Stomach (tissue), 9 donors: ENCODE data around the gene NPHP1. TPM values are rescaled to one million over a fixed set of nuclear protein-coding genes. Genes with fewer than 3 reads are reported as not detected.
A peak's percentile ranks its signal among the peaks of the same experiment; 100 is the strongest.
"Not testable (repeated sequence)": the region's sequence is repeated elsewhere in the genome, so short reads cannot be mapped to it uniquely, and the experiment has no call there.

ENCODE experiments used
- DNase-seq, 2 donors: peaks; one replicate each; pipeline versions ENCODE4 v3.0.0 to v3.0.0-alpha.2; 2013 to 2019
- H3K27ac ChIP-seq, 5 donors: fragments of 200-600 bp in 4 of 5; sonication (generic) in 4 of 5; one replicate each; pipeline ENCODE4 v1.5.1; 2013 to 2019; ENCODE audit warnings: mild to moderate bottlenecking in 1 of 5, moderate library complexity in 1 of 5
- H3K27me3 ChIP-seq, 3 donors: fragments of 200-600 bp; sonication (generic); one replicate each; pipeline ENCODE4 v1.5.1; 2017 to 2019; ENCODE audit warnings: mixed run types in 1 of 3
- H3K36me3 ChIP-seq, 4 donors: fragments of 200-600 bp; sonication (generic); 1 replicate in 3 of 4; 2 replicates in 1 of 4; pipeline ENCODE4 v1.5.1; 2016 to 2019
- H3K4me1 ChIP-seq, 4 donors: fragments of 200-600 bp; sonication (generic); one replicate each; pipeline ENCODE4 v1.5.1; 2016 to 2019
- H3K4me3 ChIP-seq, 4 donors: fragments of 200-600 bp; sonication (generic) in 3 of 4; one replicate each; pipeline ENCODE4 v1.5.1; 2016 to 2019; ENCODE audit warnings: mild to moderate bottlenecking in 1 of 4
- H3K9me3 ChIP-seq, 4 donors: fragments of 200-600 bp; sonication (generic); one replicate each; pipeline ENCODE4 v1.5.1; 2016 to 2019
- CTCF ChIP-seq, 7 experiments: fragments of 450-650 bp in 4 of 7; fragments of 200-600 bp in 3 of 7; sonication (generic) in 3 of 7; IDR thresholded peaks; one replicate each; pipeline ENCODE4 v1.5.1; 2016 to 2019; ENCODE audit warnings: antibody characterized with exemption in 7 of 7, control low read depth in 2 of 7, mild to moderate bottlenecking in 1 of 7
- EP300 ChIP-seq: sonication (generic); formaldehyde crosslinking; IDR thresholded peaks from one replicate; pipeline ENCODE4 v1.6.1; 2017; ENCODE audit warnings: antibody characterized with exemption
- POLR2A ChIP-seq, 4 donors: fragments of 450-650 bp; IDR thresholded peaks; one replicate each; pipeline ENCODE4 v1.6.1; 2016; ENCODE audit warnings: antibody characterized with exemption in 4 of 4, control low read depth in 2 of 4, mild to moderate bottlenecking in 1 of 4, moderate library complexity in 1 of 4
- POLR2AphosphoS5 ChIP-seq, 3 donors: sonication (generic); formaldehyde crosslinking; IDR thresholded peaks; one replicate each; pipeline ENCODE4 v1.6.1; 2016; ENCODE audit warnings: antibody characterized with exemption in 3 of 3
- WGBS, 5 donors: extraction: QIAGEN DNeasy Blood & Tissue Kit in 3 of 5; methylation state at CpG; one replicate each; pipeline versions ENCODE4 v1.1.5 to v1.1.7; 2013 to 2018; 5-methylcytosine and 5-hydroxymethylcytosine counted together
- intact Hi-C: fragments of 100-400 bp; cut with DNase I; formaldehyde crosslinking; loops from one replicate; pipeline ENCODE4 v1.15.1; 2023; ENCODE audit warnings: low total_unique reads
- polyA plus RNA-seq, 3 donors: library from polyadenylated mRNA; stranded (reverse); fragments of 200-250 nt; gene quantifications; one replicate each; pipeline ENCODE4 v1.2.3, GENCODE V29; 2013
- total RNA-seq, 5 donors: library from RNA; depleted of rRNA; stranded (reverse); fragments of >200 nt; gene quantifications; one replicate each; pipeline versions ENCODE4 v1.1.0 to v1.2.3, GENCODE V29; 2014 to 2016
- donor health status: healthy with polysubstance abuse.
- donor health status: Bipolar disorder and iron deficiency.
- donor health status: healthy.

NPHP1 gene
- total and polyA plus RNA-seq, 8 donors = 0.58 to 5.5 (median 3.9) TPM; not detected in 1

GRCh38 chr2:110167326-110168000, 37.4 kb downstream of the NPHP1 start:
- TF ChIP-seq EP300 (no peak), POLR2A (IDR thresholded peaks at IDR 0.05) (no peak), CTCF (IDR thresholded peaks at IDR 0.05) (no peak), POLR2AphosphoS5 (IDR thresholded peaks at IDR 0.05) (no peak)
- H3K27me3 ChIP-seq = no peaks in the 10 kb centered on the region
- no peak for DNase-seq
- H3K4me1 ChIP-seq = no peaks in the 10 kb centered on the region
- H3K9me3 ChIP-seq = no peaks in the 10 kb centered on the region
- intact Hi-C loops = no loop called here
- peaks cover 0 to 20% (median 3%) of the 10 kb centered on the region in 4 donors for H3K36me3 ChIP-seq
- H3K27ac ChIP-seq = no peak overlapping the region
- 75 to 84% (median 79%) methylated on average over 5 of the region's 5 CpGs for WGBS, 5 donors
- H3K4me3 ChIP-seq = no peak overlapping the region

- intact Hi-C loops = no loop called here
- Histone ChIP-seq H3K36me3 (peaks cover 0 to 21% (median 5%) of the 10 kb centered on the region in 4 donors), H3K4me3 (no peak overlapping the region), H3K4me1 (no peaks in the 10 kb centered on the region), H3K9me3 (no peaks in the 10 kb centered on the region), H3K27ac (no peak overlapping the region), H3K27me3 (no peaks in the 10 kb centered on the region)
- TF ChIP-seq POLR2AphosphoS5 (IDR thresholded peaks at IDR 0.05) (no peak), POLR2A (IDR thresholded peaks at IDR 0.05) (no peak), EP300 (no peak), CTCF (IDR thresholded peaks at IDR 0.05) (no peak)
- 82 to 89% (median 87%) methylated on average over 2 of the region's 2 CpGs for WGBS, 5 donors
- peak in 1 of 2 donors; percentile 9 for DNase-seq
Measured at GRCh38 chr2:110166266-110166665, 38.5 kb downstream of the NPHP1 start.

GRCh38 chr2:110157153-110157793, 47.5 kb downstream of the NPHP1 start:
- Histone ChIP-seq H3K9me3 (peaks cover 0 to 12% (median 4%) of the 10 kb centered on the region in 4 donors), H3K36me3 (peaks cover 0 to 4% (median under 1%) of the 10 kb centered on the region in 4 donors), H3K4me1 (peaks cover 0 to 8% (median 0%) of the 10 kb centered on the region in 4 donors), H3K4me3 (no peak overlapping the region), H3K27ac (no peak overlapping the region), H3K27me3 (no peaks in the 10 kb centered on the region)
- DNase-seq = peak in 1 of 2 donors; percentile 80
- intact Hi-C loops = no loop called here
- WGBS, 5 donors = 30 to 37% (median 35%) methylated on average over 4 of the region's 4 CpGs
- peak in 5 of 7 experiments; percentile 52 to 82 (median 63) for TF ChIP-seq CTCF (IDR thresholded peaks at IDR 0.05)
- no peak for TF ChIP-seq EP300
- no peak for TF ChIP-seq POLR2A (IDR thresholded peaks at IDR 0.05)

GRCh38 chr2:110154828-110155227, 50.0 kb downstream of the NPHP1 start:
- H3K27ac ChIP-seq, DNase-seq, H3K4me3 ChIP-seq, intact Hi-C loops, H3K27me3 ChIP-seq, H3K36me3 ChIP-seq, H3K4me1 ChIP-seq: not testable (repeated sequence)
- H3K9me3 ChIP-seq = peaks cover 0 to 12% (median 4%) of the 10 kb centered on the region in 4 donors
- WGBS, 5 donors = 91 to 98% (median 95%) methylated on average over 4 of the region's 4 CpGs

GRCh38 chr2:110154188-110154587, 50.6 kb downstream of the NPHP1 start:
- H3K36me3 ChIP-seq, H3K4me1 ChIP-seq, intact Hi-C loops, DNase-seq, H3K4me3 ChIP-seq, H3K27ac ChIP-seq, H3K27me3 ChIP-seq: not testable (repeated sequence)
- peaks cover 0 to 12% (median 4%) of the 10 kb centered on the region in 4 donors for H3K9me3 ChIP-seq
- 63 to 96% (median 87%) methylated on average over 2 of the region's 2 CpGs for WGBS, 5 donors
